CD4-positive, alpha-beta memory T cell (primary cell): Measurements from ENCODE around the gene PCLO. TPM values are rescaled to one million over a fixed set of nuclear protein-coding genes. Genes with fewer than 3 reads are reported as not detected.
"Not testable (repeated sequence)": the region's sequence is repeated elsewhere in the genome, so short reads cannot be mapped to it uniquely, and the experiment has no call there.

ENCODE experiments used
- CTCF ChIA-PET: fragments of 350-600 bp; sonication (Branson Sonifier 250); formaldehyde crosslinking; loops from one replicate; lab custom pipeline; 2021; ENCODE audit warnings: inconsistent platforms; ENCODE audit not compliant: partially characterized antibody; lab: Charles Lee
- POLR2A ChIA-PET: fragments of 350-600 bp; sonication (Branson Sonifier 250); formaldehyde crosslinking; loops from one replicate; lab custom pipeline; 2021; ENCODE audit not compliant: partially characterized antibody; lab: Charles Lee
- DNase-seq, 5 donors: peaks; one replicate each; pipeline versions ENCODE4 v3.0.0 to v3.0.0-alpha.2; 2020 to 2022; ENCODE audit warnings: mixed read lengths in 1 of 5
- H3K27ac ChIP-seq: one replicate; pipeline ENCODE4 v1.7.0; 2013; ENCODE audit warnings: low read depth, low read length
- H3K27me3 ChIP-seq: 2 replicates; pipeline ENCODE4 v1.7.0; 2013; ENCODE audit warnings: mild to moderate bottlenecking, low read length, moderate library complexity; ENCODE audit not compliant: insufficient read depth
- H3K36me3 ChIP-seq: 2 replicates; pipeline ENCODE4 v1.7.0; 2013; ENCODE audit warnings: mild to moderate bottlenecking, low read length, moderate library complexity; ENCODE audit not compliant: insufficient read depth
- H3K4me1 ChIP-seq: 2 replicates; pipeline ENCODE4 v1.7.0; 2013; ENCODE audit warnings: mild to moderate bottlenecking, low read length, moderate library complexity; ENCODE audit not compliant: insufficient read depth
- H3K4me3 ChIP-seq, 2 donors: one replicate each; pipeline ENCODE4 v1.7.0; 2013; ENCODE audit warnings: low read length in 2 of 2, mild to moderate bottlenecking in 1 of 2
- H3K9me3 ChIP-seq, 2 donors: one replicate each; pipeline ENCODE4 v1.7.0; 2013; ENCODE audit warnings: low read length in 2 of 2, control low read depth in 1 of 2; ENCODE audit not compliant: control insufficient read depth in 1 of 2
- H3K27ac Mint-ChIP-seq, 7 donors: one replicate each; pipeline ENCODE4 v1.8.0; 2020 to 2021; ENCODE audit warnings: mixed read lengths in 7 of 7, mild to moderate bottlenecking in 6 of 7, inconsistent platforms in 3 of 7, moderate library complexity in 3 of 7
- H3K27me3 Mint-ChIP-seq, 2 donors: one replicate each; pipeline ENCODE4 v1.8.0; 2020 to 2021; ENCODE audit warnings: mixed read lengths in 2 of 2
- H3K36me3 Mint-ChIP-seq, 2 donors: one replicate each; pipeline ENCODE4 v1.8.0; 2020 to 2021; ENCODE audit warnings: mixed read lengths in 2 of 2, inconsistent platforms in 1 of 2, mild to moderate bottlenecking in 1 of 2
- H3K4me1 Mint-ChIP-seq, 4 donors: one replicate each; pipeline ENCODE4 v1.8.0; 2020 to 2021; ENCODE audit warnings: mixed read lengths in 4 of 4, mild to moderate bottlenecking in 1 of 4
- H3K4me3 Mint-ChIP-seq, 8 donors: one replicate each; pipeline ENCODE4 v1.8.0; 2020 to 2021; ENCODE audit warnings: mixed read lengths in 8 of 8, mild to moderate bottlenecking in 7 of 8, moderate library complexity in 6 of 8, inconsistent platforms in 3 of 8
- H3K9me3 Mint-ChIP-seq, 8 donors: one replicate each; pipeline ENCODE4 v1.8.0; 2020 to 2021; ENCODE audit warnings: mixed read lengths in 8 of 8, mild to moderate bottlenecking in 5 of 8, inconsistent platforms in 3 of 8, moderate library complexity in 1 of 8
- intact Hi-C: fragments of 100-400 bp; cut with micrococcal nuclease; formaldehyde crosslinking; loops from one replicate; pipeline ENCODE4 v1.15.1; 2023
- polyA plus RNA-seq, 2 donors: library from polyadenylated mRNA; unstranded; fragments of 300-500 nt; fragmentation: Illumina TruSeq; gene quantifications; one replicate each; pipeline ENCODE4 v1.2.3, GENCODE V29; 2021
- total RNA-seq, 2 experiments: library from RNA; stranded (reverse); gene quantifications; one replicate each; pipeline ENCODE4 v1.2.3, GENCODE V29; 2021

Gene PCLO
- total and polyA plus RNA-seq, 4 experiments from 2014 or later: 0.03 TPM; not detected in 3

DNA sequence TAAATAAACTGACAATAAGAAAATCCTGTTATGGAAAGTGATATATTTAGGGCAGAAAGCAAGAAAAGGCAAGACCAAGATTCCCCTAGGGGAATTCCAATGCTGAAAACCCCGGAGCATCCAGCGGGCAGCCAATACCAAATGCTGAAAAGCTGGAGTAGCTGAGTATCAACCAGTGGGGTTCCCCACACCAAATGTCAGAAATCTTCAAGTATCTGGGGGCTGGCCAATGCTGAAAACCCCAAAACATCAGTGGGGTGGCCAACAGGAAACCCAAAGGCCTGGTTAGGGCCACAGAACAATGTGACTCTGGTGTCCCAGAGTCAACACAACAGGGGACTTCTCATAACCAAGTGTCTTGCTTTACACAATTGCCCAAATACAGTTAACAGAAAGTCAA is 447.3 kb downstream of the PCLO start:
- Histone ChIP-seq H3K9me3 (no peaks in the 10 kb centered on the region), H3K4me3 (no peak overlapping the region), H3K27me3 (no peaks in the 10 kb centered on the region), H3K4me1 (no peaks in the 10 kb centered on the region), H3K36me3 (no peaks in the 10 kb centered on the region), H3K27ac (no peak overlapping the region)
- intact Hi-C loops: no loop called here
- CTCF ChIA-PET: no interaction called here
- DNase-seq: no peak
- Mint-ChIP-seq H3K27me3 (no peaks in the 10 kb centered on the region), H3K9me3 (peaks cover 0 to 12% (median 3%) of the 10 kb centered on the region in 8 donors), H3K27ac (no peak overlapping the region), H3K4me3 (no peak overlapping the region), H3K36me3 (no peaks in the 10 kb centered on the region), H3K4me1 (no peaks in the 10 kb centered on the region)
- POLR2A ChIA-PET: no interaction called here

DNA sequence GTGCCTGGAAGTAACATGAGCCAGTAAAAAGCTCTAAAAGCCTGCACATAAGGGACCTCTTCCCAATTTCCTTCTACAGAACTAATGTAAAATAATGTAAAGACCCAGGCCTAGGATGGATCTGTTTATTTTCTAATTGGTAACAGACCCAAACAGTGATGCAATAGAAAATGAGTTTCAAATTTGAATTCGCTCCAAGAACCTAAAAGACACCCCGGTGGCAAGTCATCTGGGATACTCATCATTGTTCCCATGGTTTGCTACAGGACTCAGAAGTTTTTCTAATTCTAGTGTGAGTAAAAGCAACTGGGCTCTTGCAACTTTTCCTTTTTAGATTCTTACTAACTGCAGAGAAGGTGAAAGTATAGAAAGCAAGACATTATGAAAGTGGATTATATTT is 447.8 kb downstream of the PCLO start:
- Mint-ChIP-seq H3K4me1 (no peaks in the 10 kb centered on the region), H3K27ac (no peak overlapping the region), H3K36me3 (no peaks in the 10 kb centered on the region), H3K9me3 (peaks cover 0 to 12% (median 3%) of the 10 kb centered on the region in 8 donors), H3K4me3 (no peak overlapping the region), H3K27me3 (no peaks in the 10 kb centered on the region)
- POLR2A ChIA-PET: no interaction called here
- no peak for DNase-seq
- Histone ChIP-seq H3K27me3 (no peaks in the 10 kb centered on the region), H3K27ac (no peak overlapping the region), H3K4me1 (no peaks in the 10 kb centered on the region), H3K4me3 (no peak overlapping the region), H3K36me3 (no peaks in the 10 kb centered on the region), H3K9me3 (no peaks in the 10 kb centered on the region)
- CTCF ChIA-PET: no interaction called here
- intact Hi-C loops: no loop called here

DNA sequence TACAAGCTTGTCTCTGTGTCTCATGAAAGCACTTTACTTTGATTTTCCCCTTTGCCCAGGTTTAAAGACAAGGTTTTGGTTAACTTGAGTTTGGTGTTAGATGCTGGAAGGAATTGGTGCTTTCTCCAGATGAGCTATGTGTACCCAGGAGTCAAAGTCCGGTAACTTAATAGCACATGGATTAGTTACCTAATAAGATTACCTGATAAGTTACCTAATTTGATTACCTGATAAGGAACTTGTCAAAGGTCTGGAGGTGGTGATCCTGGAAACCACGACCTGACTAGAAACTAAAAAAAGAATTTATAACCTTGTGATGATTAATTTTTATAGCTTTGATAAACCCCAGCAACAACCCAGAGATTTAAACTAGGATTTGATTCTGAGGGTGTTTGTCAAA is 449.2 kb downstream of the PCLO start:
- DNase-seq: no peak
- no peaks in the 10 kb centered on the region for H3K27me3 ChIP-seq

DNA sequence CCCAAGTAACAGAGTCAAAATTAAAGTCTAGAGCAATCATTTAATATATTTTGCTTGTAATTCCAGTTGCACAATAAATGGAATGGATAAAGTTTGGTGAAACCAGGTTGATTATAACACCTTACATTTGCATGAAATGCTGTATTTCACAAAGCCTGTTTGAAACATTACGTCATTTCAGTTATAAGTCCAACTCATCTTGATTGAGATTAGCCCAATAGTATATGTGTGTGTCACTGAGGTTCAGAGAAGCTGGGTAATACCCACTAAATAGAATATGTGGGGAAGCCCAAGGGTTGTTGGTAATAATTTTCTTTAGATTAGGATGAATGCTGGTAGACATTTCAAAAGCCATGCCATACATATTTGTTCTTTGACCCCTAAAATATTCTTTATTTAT is 456.3 kb downstream of the PCLO start:
- H3K4me1 ChIP-seq, H3K36me3 Mint-ChIP-seq, CTCF ChIA-PET, H3K36me3 ChIP-seq, H3K27ac Mint-ChIP-seq, intact Hi-C loops, POLR2A ChIA-PET, H3K9me3 ChIP-seq, H3K27me3 Mint-ChIP-seq, H3K27me3 ChIP-seq, H3K4me3 Mint-ChIP-seq, H3K4me1 Mint-ChIP-seq, H3K4me3 ChIP-seq, DNase-seq, H3K27ac ChIP-seq, H3K9me3 Mint-ChIP-seq: not testable (repeated sequence)

More for the DNA sequence above, 449.2 kb downstream of the PCLO start:
- intact Hi-C loops: no loop called here
- Mint-ChIP-seq H3K4me1 (no peaks in the 10 kb centered on the region), H3K9me3 (peaks cover 0 to 12% (median 3%) of the 10 kb centered on the region in 8 donors), H3K36me3 (no peaks in the 10 kb centered on the region), H3K27ac (no peak overlapping the region), H3K27me3 (no peaks in the 10 kb centered on the region), H3K4me3 (no peak overlapping the region)
- POLR2A ChIA-PET: no interaction called here
- CTCF ChIA-PET: interaction anchor here (1.3 kb wide), 1 partner anchor 39 kb away, joined by 3 read pairs; no protein-coding TSS in a partner anchor
- Histone ChIP-seq H3K4me3 (no peak overlapping the region), H3K4me1 (no peaks in the 10 kb centered on the region), H3K9me3 (no peaks in the 10 kb centered on the region), H3K36me3 (no peaks in the 10 kb centered on the region), H3K27ac (no peak overlapping the region)

DNA sequence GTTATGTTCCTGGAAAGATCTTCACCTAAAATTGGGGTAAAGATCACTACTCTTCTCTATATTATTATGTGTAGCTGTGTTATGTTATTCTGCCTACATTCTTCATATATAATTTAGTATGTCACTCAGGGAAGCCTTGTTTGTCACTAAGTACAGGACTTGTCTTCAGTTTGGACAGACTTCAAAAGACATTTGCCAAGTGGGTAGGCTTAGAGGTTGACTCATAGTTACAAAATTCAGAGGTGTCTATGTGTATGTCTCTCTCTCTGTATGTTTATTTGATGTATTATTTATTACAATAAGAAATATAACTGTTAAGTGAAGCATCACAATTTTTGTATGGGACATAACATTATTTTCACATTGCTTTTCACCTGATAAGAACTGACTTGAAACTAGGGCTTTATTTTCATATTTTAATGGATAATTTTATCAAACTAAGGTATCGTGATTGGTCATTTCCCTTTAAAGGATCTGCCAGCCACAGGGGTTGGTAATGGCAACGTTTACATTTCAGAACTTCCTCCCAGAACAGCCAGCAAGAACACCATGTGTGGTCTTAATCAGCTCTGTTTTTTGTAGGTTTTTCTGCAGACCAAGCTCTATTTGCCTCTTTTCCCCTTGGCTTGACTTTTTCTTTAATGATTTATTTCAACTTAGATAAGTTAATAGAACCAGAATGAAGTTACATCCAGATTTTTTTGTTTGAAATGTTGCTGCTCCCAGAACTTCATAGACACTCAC is 457.0 kb downstream of the PCLO start:
- intact Hi-C loops: no loop called here
- H3K36me3 ChIP-seq: no peaks in the 10 kb centered on the region
- POLR2A ChIA-PET: no interaction called here

DNA sequence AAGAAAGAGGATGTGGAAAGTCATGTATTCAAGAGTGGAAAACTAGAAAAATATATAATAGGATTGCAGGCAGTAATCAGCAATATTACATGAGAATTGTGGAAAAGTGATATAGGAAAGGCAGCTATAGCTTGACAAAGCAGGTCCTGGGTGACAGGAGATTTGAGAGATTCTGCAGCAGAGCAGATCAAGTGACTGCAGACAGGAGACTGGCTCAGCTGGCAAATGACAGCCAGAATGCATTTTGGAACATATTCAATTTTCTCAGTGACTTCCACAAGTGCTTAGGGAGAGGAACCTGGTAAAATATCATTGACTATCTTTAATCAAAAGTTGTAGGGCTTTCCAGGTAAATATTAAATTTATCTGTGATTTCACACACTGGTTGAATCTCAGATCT is 458.6 kb downstream of the PCLO start:
- DNase-seq: no peak
- Histone ChIP-seq H3K4me1 (no peaks in the 10 kb centered on the region), H3K27me3 (no peaks in the 10 kb centered on the region), H3K9me3 (peaks cover 0 to 5% of the 10 kb centered on the region in 2 donors), H3K36me3 (no peaks in the 10 kb centered on the region), H3K27ac (no peak overlapping the region), H3K4me3 (no peak overlapping the region)
- Mint-ChIP-seq H3K9me3 (peaks cover 0 to 4% (median 0%) of the 10 kb centered on the region in 8 donors), H3K4me3 (no peak overlapping the region), H3K36me3 (no peaks in the 10 kb centered on the region), H3K4me1 (no peaks in the 10 kb centered on the region), H3K27me3 (no peaks in the 10 kb centered on the region), H3K27ac (no peak overlapping the region)
- ChIA-PET POLR2A (no interaction called here), CTCF (no interaction called here)
- intact Hi-C loops: no loop called here

More for the DNA sequence above, 457.0 kb downstream of the PCLO start:
- H3K27ac Mint-ChIP-seq: no peak overlapping the region
- no peaks in the 10 kb centered on the region for H3K4me1 Mint-ChIP-seq
- peaks cover 0 to 4% (median 0%) of the 10 kb centered on the region in 8 donors for H3K9me3 Mint-ChIP-seq
- no peaks in the 10 kb centered on the region for H3K4me1 ChIP-seq
- no peak for DNase-seq
- no peak overlapping the region for H3K4me3 Mint-ChIP-seq
- no peaks in the 10 kb centered on the region for H3K27me3 ChIP-seq
- peaks cover 0 to 5% of the 10 kb centered on the region in 2 donors for H3K9me3 ChIP-seq
- CTCF ChIA-PET: no interaction called here
- no peak overlapping the region for H3K27ac ChIP-seq
- no peaks in the 10 kb centered on the region for H3K27me3 Mint-ChIP-seq
- no peaks in the 10 kb centered on the region for H3K36me3 Mint-ChIP-seq
- no peak overlapping the region for H3K4me3 ChIP-seq
